HG03442 (cell line): ENCODE measurements around the gene TSSK2.
"Not testable (repeated sequence)": the region's sequence is repeated elsewhere in the genome, so short reads cannot be mapped to it uniquely, and the experiment has no call there.

Source experiments
- ATAC-seq: cut with Tn5 transposase; IDR thresholded peaks from one replicate; pipeline ENCODE4 v1.9.1; 2021; ENCODE audit warnings: mild to moderate bottlenecking, moderate library complexity; ENCODE audit not compliant: unreplicated experiment

Gene TSSK2

DNA sequence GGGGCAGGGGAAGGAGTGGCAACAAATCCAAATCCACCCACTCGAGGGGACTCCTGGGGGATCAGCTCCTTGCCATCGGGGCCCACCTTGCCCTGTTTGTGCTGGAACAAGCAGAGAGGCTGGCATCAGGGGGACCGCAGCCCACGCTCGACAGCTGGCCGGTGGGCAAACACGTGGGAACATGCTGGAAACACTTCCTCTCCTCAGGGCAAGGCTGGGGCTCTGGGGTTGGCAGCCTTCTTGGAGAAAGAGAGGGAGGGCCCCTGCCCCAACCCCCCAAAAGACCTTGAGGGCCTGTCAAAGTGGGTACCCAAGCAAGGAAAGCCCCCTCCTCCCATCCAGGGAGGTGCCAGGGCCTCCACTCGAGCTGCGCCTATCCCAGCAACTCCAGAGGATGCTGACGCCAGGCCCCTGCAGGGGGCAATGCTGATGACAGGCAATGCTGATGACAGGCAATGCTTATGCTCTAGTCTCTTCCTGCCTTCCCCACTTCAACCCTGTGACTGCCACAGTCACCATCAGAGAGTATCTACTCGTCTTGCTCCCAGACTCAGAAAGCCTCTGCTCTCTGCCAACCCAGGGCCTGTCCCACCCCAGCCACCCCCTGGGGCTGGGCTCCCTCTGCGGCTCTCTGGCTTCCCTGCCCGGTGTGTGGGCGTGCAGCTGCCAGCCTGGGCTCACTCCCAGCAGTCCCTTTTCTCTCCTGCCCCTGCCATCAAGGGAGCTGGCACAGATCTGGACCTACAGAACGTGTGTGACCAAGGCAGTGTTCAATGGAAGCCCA is 7.3 kb downstream of the TSSK2 start:
- no peak for ATAC-seq

DNA sequence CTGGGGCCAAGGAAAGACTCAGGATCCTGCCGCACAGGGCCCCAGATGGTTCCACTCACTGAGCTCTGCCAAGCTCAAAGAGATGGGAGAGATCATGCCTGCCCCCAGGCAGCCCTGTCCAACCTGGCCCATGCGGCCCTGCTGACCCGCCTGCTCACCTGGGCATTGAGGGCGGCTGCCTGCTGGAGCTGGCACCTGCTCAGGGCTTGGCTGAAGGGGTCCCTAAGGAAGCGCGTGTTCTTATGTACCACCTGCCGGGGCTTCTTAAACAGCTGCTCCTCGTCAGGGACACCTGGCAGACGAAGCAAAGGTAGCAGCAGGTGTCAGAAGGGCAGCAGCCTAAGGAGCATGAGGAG is 7.9 kb downstream of the TSSK2 start:
- no peak for ATAC-seq

DNA sequence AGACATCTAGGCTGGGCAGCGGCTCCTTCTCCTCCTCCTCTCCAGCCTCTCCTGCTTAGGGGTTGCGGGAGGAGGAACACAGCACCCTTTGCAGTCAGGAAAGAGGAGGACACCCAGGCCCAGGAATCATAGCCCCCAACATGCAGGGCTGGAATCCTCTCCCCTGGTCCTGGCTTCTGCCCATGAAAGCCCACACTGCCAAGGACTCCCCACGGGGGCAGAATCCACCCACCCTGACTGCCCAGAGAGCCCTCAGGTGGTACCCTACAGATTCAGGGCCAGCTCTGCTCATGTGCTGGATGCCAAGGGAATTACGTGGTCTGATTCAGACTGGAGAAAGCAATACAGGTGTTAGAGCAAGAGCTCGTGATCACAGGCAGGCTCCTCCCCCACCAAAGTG is 8.9 kb downstream of the TSSK2 start:
- no peak for ATAC-seq

DNA sequence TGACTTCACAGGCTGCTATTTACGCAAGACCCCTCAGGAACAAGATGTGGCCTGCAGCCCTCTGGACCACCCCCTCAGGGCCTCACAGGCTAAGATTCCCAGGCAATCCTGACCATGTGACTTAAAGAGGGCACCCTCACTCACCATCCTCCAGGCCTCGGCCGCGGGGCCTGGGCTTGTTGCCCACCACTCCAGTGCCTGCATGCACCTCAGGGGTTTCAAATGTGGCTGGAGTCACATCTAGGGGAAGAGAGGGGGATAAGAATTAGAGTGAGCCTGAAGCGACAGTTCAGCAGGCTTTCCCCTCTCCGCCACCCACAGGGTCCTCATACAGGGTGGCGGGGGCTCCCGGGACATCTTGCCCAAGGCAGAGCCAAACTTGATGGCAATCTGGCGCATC is 11.3 kb downstream of the TSSK2 start:
- ATAC-seq, result no peak

DNA sequence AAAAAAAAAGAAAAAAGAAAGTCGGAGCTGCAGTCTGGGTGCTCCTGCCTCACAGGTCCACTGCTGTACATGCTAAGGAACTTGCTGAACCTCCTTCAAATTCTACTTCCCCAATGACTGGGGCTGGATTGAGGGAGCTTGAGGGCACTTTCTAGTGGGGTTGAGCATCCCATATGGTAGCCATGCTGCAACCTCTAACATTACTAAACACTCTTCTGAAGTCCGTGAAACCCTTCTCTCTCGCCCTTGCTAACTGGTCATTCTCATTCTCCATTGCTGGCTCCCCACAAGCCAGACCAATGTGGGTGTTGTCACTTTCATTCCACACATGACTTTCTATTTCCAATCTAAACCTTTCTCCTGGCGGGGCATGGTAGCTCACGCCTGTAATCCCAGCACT is 12.1 kb downstream of the TSSK2 start:
- no peak for ATAC-seq

DNA sequence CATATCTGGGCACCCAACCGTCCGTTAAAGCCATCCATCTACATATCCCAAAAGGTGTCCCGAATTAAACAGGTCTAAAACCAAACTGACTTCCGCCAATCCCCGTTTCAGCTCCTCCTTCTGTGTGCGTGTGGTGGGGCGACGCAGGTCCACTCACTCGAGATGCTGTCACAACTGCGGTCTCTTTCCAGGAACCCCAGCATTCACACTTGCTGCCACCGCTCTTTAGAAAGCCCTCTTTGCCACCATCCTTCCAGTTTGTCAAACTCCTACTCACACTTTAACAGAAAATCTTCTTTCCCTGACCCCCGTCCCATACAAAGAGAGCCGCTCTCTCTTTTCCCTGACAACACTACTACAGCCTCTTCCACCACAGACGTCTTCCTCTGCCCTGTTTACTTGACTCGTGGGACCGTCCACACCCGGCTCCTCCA is 12.9 kb downstream of the TSSK2 start:
- ATAC-seq, result no peak

DNA sequence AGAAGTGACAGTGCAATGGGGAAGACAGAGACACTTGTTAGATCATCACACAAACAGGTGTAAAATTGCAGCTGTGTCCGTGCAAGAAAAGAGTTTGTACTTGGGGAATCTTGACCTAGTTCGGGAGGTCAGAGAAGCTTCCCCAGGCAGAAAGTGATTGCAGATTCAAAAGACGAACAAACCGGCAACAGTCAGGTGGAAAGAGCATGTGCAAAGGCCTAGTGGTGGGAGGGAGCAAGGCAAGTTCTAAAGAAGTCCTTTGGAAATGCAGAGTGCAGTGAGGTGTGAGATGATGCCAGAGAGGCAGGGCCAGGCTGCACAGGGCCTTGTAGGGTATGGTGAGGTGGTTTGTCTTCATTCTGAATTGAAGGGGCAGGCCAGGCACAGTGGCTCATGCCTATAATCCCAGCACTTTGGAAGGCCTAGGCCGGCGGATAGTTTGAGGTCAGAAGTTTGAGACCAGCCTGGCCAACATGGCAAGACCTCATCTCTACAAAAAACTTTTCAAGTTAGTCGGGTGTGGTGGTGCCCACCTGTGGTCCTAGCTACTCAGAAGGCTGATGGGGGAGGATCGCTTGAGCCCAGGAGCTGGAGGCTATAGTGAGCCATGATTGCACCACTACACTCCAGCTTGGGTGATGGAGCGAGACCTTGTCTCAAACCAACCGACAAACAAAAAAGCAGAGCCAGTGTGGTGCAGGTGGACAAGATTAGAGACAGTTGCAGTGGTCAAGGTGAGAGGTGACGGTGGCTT is 15.3 kb downstream of the TSSK2 start:
- no peak for ATAC-seq

DNA sequence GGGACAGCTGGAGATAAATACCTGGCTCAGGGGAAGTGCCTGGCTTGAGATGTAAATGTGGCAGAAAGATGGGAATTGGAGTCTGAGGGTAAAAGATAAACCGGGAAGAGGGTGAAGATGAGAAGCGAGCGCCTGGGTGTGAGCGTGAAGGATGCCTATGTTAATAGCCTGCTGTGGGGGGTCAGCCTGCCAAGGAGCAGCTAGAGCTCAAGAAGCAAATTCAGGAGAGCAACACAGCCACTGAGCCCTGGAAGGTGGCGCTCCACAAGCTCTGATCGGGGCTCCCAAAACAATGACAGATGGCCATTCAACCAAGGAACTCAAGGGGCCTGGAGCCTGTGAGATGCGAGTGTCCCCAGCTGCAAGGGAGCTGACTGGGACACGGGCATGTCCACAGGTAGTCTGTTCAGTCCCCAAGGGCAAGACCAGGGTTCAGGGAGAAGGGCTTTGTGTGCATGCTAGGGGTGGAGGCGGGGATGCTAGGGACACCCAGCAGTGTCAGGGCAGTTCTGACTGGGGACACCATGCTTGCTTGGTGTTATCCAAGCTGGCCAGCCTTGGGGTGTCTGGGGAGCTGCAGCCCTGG is 16.2 kb downstream of the TSSK2 start:
- ATAC-seq, result no peak

DNA sequence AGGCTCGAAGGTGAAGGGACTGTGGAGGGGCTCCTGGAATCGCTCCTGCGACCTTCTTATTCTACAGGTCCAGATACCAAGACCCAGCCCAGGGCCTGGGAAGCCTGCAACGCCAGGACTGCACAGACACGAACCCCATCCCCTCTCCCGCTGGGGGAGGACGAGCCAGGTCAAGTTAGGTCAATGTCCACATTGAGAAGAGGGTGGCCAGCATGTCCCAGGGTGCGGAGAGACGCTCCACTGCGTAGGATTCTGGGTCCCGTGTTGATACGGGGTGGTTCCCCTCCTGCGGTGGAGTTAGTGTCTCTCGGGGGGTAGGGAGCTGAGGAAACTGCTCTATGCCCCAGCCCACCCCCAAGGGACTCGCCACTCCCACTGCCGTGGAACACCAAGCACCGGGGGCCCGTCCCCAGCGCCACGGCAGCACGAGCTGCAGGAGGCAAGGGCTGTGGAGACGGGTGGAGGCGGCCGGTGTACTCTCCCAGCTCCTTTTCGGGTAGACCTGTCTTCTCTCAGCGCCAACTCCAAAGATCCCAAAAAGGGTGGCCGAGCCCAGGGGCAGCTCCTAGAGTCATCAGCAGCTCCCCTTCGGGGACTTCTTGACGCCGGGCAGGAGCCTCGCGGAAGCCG is 17.4 kb downstream of the TSSK2 start:
- no peak for ATAC-seq

DNA sequence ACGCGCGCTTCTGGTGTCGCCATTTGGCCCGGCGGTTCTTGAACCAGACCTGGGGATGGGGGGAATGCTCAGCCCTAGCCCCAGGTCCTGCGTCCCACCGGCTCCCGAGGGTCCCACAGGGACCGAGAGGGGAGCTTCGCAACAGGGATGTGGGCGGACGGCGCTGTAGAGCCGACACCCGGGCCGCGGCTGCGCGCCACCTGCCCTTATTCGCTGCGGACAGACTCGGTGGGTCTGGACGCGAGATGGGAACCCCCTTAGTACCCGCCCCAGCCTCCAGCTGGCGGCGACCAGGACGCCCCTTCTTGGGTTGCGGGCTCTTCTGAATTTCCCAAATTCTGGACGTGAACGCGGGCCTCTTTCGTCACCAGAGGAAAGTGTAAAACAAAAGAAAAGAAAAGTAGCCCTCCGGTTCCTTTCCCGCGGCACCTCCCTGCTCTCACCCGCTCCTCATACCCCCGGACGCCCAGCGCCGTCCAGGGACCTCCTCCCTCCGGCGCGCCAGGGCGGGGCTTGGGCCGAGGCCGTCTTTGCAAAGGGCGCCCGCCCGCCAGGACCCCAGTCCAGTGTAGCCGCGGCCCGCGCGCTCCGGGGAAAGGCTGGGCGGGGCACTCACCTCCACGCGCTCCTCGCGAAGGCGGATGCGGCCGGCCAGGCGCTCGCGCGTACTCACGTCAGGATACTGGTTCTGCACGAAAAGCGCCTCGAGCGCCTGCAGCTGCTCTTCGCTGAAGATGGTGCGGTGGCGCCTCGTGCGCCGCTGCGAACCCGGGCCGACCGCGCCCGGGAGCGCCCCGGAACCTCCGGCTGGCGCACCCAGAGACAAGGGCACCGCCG is 18.2 kb downstream of the TSSK2 start:
- no peak for ATAC-seq

DNA sequence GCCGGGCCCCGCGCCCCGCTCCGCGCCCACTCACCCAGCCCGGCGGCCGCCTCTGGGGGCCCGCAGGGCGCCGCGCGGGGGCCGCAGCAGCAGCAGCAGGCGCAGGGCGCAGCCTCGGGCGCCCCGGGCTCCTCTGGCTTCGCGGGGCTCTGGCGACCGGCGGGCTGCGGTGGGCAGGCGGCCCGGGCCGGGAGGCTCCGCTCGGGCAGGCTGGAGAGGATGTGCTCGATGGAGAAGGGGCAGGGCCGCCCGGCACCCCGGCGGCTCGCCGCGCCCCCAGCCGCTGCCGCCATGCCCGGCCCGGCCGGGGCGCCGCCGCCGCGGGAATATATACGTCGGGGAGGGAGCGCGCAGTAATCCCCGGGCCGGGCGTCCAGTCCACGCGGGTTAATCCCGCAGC is 18.9 kb downstream of the TSSK2 start, which contains the start of gene GSC2:
TSS of gene GSC2 (minus strand) at position 302 of the 400 bp plus-strand sequence. CDS start at position 293, 9 bp downstream.
- ATAC-seq, result no peak

DNA sequence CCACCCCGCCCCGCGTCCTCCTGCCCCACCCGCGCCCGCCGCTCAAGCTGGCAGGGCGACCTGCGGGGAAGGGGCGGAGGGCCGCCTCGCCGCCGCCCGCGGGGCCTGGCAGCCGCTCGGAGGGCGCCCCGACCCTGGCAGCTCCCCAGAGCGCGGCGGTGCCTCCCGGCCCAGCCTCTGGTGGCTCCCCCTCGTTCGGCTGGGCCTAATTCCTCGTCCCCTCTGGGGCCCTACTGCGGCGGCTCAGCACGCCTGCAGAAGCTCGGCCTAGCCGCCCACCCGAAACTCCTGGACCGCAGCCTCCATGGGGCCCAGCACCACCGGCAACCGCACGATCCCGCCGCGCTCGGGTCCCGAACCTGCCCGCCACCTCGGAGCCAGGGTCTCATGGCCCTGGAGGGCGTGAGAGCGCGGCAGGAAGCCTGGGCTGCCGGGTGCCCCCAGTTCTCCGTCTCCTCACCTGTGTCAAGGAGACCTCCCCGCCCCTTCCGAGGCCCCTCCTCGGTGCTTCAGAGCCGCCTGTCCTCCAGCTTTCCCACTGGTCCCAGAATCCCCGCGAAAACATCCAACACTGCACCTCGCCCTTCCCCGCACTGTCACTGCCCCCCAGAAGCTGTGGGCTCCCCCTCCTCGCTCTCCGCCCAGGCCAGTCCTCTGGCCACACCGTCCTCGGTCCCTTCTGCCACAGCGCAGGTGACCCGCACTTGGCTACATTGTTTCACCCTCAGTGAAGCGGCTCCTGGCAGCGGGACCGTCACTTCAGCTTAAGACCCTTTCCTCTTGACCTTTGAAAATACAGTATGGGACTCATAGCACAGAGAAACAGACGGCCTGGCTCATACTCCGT is 19.6 kb downstream of the TSSK2 start:
- ATAC-seq, result no peak

DNA sequence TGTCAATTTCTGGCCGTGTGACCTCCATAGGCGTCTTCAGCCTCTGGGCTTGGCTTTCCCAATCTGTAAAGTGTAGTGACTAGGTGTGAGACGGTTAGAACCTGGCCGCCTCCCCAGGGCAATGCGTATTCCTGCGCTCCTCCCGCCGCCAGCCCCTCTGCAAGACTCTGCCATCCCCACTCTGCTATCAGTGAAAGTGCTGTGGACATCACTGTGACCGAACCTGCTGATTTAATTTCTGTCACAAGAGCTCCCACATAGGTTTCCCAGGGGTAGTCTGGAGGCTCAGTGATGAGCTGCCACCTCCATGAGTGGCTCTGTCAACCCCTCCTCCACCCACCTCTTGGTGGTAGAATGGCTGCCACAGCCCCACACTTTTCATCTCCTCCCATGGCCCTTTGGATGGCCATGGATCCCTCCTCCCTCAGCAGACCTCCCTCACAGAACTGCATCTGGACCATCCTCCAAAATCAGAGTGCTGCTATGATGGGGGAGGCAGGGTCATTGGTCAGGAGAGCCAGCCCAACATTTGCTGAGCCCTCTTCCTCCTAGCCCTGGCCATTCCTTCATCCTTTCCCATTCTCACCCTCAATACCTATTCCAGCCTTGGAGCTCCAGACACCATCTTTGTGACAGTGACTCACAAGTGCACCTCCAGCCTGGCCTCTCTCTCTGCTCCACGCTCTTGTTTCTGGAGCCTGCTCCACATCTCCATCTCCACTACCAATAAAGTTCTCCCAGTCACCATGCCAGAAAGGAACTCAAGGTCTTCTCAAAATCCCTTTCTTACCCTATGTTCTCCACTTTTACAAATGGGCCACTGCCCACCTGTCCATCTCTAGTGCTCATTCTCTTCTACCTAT is 20.5 kb downstream of the TSSK2 start:
- ATAC-seq, result no peak

DNA sequence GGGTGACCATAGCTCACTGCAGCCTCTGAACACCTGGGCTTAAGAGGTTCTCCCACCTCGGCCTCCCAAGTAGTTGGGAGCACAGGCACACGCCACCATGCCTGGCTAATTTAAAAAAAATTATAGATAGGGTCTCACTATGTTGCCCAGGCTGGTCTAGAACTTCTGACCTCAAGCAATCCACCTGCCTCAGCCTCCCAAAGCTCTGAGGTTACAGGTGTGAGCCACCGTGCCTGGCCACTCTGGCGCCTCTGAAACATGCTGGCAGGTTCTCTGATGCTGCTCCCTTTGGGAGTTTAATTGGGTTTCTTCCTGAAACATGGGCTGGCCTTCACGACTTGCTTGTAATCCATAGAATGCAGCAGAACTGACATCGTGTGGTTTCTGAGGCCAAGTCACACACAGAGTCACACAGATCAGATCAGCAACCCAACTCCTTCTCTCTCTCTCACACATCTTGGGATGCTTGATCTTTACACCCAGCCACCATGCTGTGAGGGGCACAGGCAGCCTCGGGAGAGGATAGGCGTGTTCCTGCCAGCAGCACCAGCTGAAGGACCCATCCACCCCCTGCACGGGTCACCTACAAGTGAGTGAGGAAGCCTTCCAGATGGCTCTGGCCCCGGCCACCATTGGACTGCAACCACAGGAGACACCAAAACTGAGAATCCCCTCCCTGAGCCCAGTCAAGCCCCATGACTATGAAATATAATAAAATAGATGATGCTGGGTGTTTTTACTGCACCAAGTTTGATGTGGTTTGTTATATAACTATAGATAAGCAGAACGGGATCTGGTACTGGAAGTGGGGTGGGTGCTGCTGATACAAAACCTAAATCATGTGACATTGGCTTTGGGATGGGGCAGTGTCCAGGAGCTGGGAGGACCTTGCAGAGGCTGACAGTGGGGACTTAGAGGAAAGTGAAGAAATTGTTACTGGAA is 22.1 kb downstream of the TSSK2 start:
- ATAC-seq, result no peak

DNA sequence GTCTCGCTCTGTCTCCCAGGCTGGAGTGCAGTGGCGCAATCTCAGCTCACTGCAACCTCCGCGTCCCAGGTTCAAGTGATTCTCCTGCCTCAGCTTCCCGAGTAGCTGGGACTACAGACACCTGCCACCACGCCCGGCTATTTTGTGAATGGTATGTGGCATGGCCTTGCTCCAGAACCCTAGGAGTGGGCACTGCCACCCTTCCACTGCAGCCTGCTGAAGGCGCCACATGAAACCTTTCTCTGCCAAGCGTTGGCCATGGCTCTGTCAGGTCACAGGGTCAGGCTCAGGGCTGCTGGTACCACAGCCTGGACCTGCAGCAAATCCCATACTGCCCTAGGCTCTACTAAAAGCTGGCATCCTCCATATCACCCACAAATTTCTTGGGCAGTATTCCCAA is 25.0 kb downstream of the TSSK2 start:
- ATAC-seq, result not testable (repeated sequence)

DNA sequence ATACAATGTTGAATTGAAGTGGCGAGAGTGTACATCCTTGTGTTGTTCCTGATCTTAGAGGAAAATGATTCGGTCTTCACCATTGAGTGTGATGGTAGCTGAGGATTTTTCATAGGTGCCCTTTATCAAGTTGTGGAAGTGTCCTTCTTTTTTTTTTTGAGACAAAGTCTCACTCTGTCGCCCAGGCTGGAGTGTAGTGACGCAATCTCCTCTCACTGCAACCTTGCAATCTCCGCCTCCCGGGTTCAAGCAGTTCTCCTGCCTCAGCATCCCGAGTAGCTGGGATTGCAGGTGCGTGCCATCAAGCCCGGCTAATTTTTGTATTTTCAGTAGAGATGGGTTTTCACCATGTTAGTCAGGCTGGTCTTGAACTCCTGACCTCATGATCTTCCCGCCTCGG is 27.5 kb downstream of the TSSK2 start:
- ATAC-seq, result not testable (repeated sequence)

DNA sequence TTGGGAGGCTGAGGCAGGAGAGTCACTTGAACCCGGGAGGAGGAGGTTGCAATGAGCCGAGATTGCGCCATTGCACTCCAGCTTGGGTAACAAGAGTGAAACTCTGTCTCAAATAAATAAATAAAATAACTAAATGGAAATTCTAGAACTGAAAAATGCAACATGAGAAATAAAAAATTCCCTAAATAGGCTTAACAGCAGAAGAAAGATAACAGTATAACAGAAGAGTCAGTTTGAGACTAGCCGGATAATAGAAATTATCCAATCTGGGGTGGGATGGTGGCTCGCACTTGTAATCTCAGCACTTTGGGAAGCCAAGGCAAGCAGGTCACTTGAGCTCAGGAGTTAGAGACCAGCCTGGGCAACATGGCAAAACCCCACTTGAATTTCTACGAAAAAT is 33.3 kb downstream of the TSSK2 start:
- no peak for ATAC-seq

DNA sequence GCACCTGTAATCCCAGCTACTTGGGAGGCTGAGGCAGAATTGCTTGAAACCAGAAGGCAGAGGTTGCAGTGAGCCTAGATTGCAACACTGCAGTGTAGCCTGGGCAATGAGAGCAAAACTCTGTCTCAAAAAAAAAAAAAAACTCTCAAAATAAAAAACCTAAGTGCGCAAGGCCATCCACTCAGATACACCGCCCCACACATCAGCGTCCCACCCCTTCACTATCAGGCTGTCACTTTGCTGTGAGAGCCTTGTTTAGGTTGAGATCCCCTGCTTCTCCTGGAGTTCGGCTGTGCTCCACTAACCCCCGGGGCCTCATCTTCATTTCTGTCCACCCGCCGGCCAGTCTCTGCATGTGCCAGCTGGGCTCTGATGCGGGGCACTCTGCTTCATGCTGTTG is 35.3 kb downstream of the TSSK2 start:
- ATAC-seq, result no peak
